Measurements from ENCODE around the gene NEMP2.
"Not testable (repeated sequence)": the region's sequence is repeated elsewhere in the genome, so short reads cannot be mapped to it uniquely, and the experiment has no call there.

Gene NEMP2

DNA sequence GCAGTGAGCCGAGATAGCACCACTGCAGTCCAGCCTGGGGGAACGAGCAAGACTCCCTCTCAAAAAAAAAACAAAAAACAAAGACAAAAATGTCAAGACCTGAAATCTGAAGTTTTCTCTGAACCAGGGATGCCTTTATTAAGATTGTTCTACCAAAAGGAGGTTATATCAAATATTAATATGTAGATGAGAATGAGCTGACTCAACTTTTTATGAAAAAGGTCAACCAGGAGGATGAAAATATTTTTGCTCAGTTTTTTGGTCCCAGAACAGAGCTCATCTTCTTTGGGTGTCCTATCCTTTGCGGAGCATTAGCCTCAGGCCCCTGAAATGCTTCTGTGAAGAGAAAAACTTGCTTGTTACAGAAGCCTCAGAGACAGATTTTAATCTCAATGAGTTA lies 44.0 kb downstream of the NEMP2 start:
- no peak for DNase-seq (ENCODE audit: low read depth in 2 of 2)

GRCh38 chr2:190489475-190489874 lies 45.0 kb downstream of the NEMP2 start:
- no peak for DNase-seq (ENCODE audit: low read depth in 2 of 2)

DNA sequence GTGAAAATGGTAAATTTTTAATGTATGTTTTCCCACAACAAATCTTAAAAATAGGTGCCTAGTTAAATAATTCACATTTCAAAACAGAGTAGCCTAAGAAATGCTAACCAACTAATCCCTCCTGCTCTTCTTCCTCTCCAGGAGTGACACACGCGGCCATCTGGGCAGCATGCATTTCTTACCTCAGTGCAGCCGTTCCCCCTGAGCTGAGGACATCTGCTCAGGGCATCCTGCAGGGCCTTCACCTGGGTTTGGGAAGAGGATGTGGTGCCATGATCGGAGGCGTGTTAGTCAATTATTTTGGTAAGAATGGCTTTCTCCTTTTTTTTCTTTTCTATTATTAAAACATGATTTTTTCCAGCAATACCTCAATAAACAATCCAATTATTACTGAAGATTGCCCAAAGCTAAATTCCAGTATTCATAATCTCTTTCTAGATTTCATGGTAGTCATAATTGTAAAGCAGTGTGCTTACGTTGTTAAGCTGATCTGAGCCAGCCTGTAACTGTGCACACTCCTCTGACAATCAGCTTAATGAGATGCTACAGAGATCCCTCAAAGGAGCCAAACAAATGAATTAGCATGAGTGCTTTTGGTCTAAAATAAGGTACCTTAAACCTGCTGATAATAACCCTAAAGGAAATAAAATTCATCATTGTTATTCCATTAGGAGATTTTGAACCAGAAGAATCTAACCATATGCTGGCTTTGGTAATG lies 45.8 kb downstream of the NEMP2 start:
- DNase-seq (ENCODE audit: low read depth in 2 of 2): no peak

DNA sequence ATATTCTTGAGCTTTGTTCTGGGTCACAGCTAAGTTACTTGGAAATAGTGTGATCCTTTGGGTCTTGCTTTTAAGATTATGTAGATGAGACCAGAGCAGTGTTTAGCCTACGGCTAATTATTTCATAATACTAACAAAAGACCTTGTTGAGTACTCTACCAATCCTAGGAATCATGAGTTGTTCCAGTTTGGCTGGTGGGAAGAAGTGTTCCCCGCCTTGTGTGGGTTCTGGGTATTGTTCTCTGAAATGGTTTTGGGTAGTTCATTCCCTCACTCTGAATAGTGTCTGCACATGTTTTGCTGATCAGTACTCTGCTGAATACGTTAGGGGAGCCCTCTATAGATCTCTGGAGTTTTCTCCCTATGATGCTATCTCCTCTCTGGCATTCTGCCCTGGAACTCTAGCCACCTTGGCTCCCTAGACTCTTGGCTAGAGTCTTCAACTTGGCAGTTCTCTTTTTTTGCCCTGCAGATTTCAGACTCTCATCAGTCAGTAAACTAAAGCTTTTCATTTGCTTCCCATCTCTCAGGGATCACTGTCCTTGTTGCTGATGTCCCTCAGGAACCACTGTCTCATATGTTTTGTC lies 48.4 kb downstream of the NEMP2 start:
- DNase-seq (ENCODE audit: low read depth in 2 of 2): no peak

- no peak for DNase-seq (ENCODE audit: low read depth in 2 of 2)
These were observed 52.1 kb downstream of the NEMP2 start for GRCh38 chr2:190482451-190482850.

DNA sequence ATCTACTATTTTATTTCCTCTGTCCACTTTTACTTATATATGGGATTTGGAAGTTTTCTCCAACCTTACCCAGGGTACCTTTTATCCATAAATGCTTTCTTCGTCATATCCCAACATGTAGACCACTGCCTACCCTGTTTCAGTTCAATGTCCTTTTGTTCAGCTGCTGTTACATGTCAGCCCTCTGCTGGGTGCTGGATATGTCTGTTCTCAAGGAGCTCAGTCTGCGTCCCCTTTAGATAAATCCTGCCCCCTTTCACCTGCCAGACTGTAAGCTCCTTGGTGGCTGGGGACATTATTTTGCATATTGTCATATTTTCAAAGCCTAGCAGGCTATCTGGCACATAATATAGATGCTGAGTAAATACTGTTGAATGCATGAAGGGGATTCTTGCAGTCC lies 53.2 kb downstream of the NEMP2 start:
- no peak for DNase-seq (ENCODE audit: low read depth in 2 of 2)

- no peak for DNase-seq (ENCODE audit: low read depth in 2 of 2)
These were observed 55.8 kb downstream of the NEMP2 start for GRCh38 chr2:190478572-190479195.

DNA sequence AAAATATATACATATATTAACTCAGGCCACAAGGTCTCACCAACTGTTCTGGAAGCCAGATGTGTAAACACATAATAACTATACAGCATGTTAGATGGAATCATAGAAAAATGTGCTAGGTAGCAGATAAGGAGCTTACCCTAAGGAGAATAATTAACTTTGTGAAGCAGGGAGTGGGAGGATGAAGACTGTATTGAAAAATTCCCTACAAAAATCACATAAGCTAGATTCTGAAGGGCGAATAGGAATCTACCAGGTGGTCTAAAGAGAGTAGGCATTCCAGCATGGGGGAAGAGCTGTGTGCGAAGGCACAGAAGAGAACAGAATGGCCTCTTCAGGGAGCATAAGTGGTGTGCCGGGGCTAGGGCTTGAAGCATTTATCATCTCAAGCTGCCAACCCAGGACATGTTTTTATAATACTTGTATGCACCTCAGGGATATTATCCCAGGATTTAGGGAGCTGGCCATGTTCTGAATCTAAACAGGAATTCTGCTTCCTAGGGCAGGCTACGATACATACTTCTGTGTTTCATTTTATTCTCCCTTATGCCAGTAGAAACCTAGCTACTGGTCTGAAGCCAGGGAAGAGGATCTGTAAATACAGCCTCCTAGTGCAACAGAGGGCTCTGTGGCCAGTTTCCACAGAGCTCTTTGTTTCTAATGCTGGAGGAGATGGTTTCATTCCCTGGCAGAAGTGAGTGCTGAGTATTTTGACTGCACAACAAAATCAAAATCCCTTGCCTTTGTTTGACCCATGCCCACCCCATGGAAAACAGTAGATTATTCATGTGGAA lies 56.7 kb downstream of the NEMP2 start:
- no peak for DNase-seq (ENCODE audit: low read depth in 2 of 2)

DNA sequence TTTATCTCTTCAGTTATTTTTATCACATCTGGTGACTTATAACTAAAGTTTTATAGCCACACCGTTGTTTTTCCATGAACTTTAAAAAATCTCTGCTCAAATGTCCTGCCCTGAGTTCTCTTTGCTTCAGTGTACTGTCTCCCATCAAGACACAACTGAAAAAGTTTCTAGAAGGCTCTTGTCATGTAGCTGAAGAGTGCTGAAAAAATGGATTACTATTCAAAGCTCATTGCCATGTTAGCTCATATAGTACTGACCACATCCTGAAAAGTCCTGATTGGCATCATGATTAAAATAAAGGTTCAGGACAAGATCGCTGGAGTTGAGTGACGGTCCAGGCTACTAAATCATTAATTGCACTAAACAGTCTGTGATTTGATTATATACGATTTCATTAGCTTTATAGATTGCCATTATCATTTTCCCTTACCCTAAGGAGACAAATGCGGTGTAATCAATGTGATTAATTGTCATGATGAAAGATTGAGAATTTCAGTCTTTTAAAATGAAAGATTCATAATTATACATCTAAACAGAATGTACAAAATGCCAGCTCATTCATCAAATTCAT lies 64.2 kb downstream of the NEMP2 start:
- no peak for DNase-seq (ENCODE audit: low read depth in 2 of 2)

GRCh38 chr2:190469771-190470170 lies 64.8 kb downstream of the NEMP2 start:
- DNase-seq (ENCODE audit: low read depth in 2 of 2): no peak

DNA sequence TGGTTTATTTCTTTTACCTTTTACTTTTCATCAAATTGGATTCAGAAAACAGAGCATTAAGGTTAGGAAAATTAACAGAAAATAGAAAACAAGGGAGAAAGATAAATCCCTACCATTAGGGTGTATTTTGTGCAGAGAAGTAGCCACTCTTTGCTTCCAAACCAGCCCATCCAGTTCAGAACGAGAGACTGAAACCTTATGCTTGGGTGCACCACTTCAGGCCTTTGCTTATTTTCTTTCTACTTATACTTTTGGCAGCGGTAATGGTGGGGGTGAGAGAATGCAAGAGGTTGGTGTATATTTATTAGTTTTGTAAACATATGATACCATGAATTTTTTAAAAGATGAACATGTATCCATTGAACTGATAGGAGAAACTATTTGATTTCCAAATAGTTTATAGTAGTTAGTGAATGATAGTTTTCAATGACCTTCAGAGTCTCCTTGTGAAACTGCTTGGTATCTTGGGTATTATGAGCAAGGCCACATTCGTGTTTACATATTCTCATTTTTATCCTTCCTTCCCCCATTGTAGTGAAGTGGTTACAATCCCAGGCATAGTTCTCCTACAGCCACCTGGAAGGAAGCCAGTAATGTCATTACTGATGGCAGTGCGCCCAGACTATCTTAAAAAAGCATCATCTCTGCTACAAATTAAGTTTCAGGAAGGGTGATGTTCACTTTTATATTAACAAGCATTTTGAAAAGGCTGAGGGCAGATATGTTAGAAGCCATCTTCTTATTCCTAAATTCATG lies 65.5 kb downstream of the NEMP2 start:
- no peak for DNase-seq (ENCODE audit: low read depth in 2 of 2)

DNA sequence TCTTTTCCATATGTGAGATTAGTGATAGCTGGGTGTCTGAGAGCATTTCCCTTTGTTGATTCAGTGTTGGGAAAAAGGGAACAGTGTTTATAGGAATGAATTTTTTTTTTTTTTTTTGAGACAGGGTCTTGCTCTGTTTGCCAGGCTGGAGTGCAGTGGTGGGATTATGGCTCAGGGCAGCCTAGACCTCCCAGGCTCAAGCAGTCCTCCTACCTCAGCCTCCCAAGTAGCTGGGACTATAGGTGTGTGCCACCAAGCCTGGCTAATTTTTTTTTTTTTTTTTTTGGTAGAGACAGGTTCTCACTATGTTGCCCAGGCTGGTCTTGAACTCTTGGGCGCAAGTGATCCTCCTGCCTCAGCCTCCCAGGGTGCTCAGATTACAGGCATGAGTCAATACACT lies 66.2 kb downstream of the NEMP2 start:
- DNase-seq (ENCODE audit: low read depth in 2 of 2): not testable (repeated sequence)

DNA sequence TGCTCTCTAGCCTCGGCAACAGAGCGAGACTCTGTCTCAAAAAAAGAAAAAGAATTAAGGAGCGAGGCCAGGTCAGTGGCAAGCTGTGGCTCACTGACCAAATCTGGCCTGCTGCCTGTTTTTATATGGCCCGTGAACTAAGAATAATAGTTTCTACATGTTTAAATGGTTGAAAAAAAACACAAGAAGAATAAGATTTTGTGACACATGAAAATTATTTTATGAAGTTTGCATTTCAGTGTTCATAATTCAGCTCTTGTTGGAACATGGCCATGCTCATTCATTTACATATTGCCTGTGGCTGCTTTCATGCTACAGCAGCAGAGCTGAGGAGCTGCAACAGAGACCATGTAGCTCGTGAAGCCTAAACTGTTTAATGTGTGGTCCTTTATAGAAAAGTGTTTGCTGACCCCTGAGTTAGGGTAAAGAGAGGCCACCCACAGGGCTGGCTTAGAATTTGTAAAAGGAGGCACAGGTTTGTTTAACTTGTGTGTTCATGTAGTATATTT lies 66.9 kb downstream of the NEMP2 start:
- DNase-seq (ENCODE audit: low read depth in 2 of 2): no peak

DNA sequence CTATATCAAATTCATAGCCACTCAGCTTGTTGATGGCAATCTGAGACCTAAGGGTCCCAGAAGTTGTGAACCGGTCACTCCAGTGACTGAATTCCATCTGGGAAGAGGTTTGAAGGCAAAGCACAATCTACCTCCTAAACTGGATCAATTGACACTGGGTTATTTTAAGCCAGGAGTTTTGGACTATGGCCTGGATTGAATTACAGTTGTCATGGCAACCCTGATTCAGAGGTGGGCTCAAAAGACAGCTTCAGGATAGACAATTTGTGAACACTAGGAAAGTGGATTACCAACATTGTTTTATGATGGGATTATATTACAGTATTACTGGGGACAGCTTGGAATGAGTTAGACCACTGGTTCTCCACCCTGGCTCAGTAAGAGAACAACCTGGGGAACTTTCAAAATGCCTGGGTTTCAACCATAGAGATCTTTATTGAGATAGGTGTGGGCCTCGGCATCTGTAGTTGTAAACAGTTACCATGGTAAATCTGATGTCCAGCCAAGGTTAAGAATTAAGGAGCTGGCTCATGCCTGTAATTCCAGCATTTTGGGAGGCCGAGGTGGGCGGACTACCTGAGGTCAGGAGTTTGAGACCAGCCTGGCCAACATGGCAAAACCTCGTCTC lies 67.6 kb downstream of the NEMP2 start:
- no peak for DNase-seq (ENCODE audit: low read depth in 2 of 2)

- no peak for DNase-seq (ENCODE audit: low read depth in 2 of 2)
These were observed 69.5 kb downstream of the NEMP2 start for GRCh38 chr2:190465060-190465459.

- no peak for DNase-seq (ENCODE audit: low read depth in 2 of 2)
These were observed 71.9 kb downstream of the NEMP2 start for GRCh38 chr2:190462611-190463010.

DNA sequence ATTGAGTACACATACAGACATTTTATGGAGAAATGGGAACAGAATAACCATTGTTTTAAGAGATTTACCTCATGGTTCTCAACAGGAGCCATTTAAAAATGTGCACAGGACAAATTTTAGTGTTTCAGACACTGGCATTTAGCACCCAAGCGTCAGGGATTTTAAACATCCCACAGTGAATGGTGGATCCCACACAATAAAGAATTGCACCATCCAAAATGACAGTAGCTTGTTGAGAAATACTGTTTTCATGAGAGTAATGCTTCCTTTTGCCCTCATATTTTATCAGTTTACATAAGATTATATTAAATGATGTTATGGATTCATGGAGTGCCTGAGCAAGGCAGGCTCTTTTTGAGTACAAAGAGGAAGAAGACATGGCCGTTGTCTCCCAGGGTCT lies 72.3 kb downstream of the NEMP2 start:
- DNase-seq (ENCODE audit: low read depth in 2 of 2): no peak

DNA sequence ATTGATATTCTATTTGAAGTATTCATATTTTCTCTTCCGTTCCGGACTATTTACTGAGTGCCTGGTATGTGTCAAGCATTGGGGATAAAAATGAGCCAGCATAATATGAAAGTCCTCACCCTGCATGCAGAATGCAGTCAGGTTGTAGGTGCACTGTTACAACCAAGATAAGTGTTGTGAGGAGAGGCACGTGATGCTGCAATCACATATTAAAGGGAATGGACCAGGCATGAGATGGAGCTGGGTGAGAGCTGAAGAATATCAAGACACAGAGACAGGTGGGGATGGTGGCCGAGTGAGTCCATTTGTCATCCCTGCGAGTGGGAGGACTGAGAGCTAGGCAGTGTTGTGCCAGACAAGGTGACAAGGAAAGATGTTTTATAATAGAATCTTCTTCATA lies 74.0 kb downstream of the NEMP2 start:
- DNase-seq (ENCODE audit: low read depth in 2 of 2): no peak

- DNase-seq (ENCODE audit: low read depth in 2 of 2): no peak
These were observed 74.6 kb downstream of the NEMP2 start for GRCh38 chr2:190459881-190460280.

DNA sequence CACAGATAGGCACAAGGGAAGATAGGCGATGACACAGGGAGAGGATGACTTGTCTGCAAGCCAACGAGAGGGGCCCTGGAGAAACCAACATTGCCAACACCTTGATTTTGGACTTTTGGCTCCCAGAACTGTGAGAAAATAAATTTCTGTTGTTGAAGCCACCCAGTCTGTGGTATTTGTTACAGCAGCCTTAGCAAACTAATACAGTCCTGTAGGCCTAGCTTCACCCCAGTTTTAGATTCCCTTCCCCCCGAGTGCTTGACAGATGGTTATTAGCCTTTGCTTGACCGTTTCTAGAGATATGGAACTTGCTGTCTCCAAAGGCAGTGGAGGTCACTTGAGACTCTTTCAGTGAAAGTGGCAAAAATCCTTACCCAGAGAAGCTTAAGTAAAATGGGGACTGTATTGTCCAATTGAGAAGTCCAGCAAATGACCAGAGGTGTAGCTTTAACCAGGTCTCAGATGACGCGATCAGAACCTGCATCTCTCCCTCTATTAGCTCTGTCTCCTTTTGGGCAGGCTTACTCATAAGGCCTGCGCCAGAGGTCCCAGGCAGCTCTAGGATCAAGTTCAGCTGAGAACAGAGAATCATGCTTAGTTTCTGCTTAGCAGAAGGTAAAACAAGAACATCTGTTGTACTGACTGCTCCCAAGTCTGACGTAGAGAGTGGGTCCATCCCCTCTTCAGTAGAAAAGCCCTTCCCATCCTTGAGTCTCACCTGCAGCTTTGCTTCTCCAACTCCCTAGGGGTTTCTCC lies 76.0 kb downstream of the NEMP2 start:
- DNase-seq (ENCODE audit: low read depth in 2 of 2): no peak

Measured in stimulated activated CD4-positive, alpha-beta T cell treated with anti-CD3 and anti-CD28 coated beads, Interleukin-1b, Interleukin-23, amount 100 ng/mL, for 4 hours (primary cell).